HL-60 (cell line): Measurements from ENCODE around the gene SPATS2.

Experiments
- DNase-seq, 2 experiments: peaks; one replicate each; pipeline ENCODE4 v3.0.0-alpha.2; 2010 to 2020; ENCODE audit warnings: low read depth in 1 of 2, low spot score in 1 of 2
- H3K27ac ChIP-seq: fragments of 250-450 bp; sonication (Bioruptor Pico); replicated peaks from 2 replicates; pipeline ENCODE4 v1.5.1; 2020; ENCODE audit warnings: mild to moderate bottlenecking, moderate library complexity
- H3K27me3 ChIP-seq: fragments of 250-450 bp; sonication (Bioruptor Pico); 2 replicates; pipeline ENCODE4 v1.5.1; 2021; ENCODE audit warnings: mild to moderate bottlenecking, moderate library complexity; ENCODE audit not compliant: insufficient read depth, poor library complexity, severe bottlenecking
- H3K4me3 ChIP-seq: replicated peaks from 2 replicates; pipeline ENCODE4 v1.5.1; 2011; ENCODE audit warnings: mild to moderate bottlenecking, control low read depth, low read length; ENCODE audit not compliant: insufficient read depth
- GABPA ChIP-seq: IDR thresholded peaks from 2 replicates; pipeline ENCODE4 v1.6.1; 2012; ENCODE audit warnings: low read depth
- POLR2AphosphoS5 ChIP-seq: IDR thresholded peaks from 2 replicates; pipeline ENCODE4 v1.6.1; 2012; ENCODE audit warnings: low read depth
- SPI1 ChIP-seq: IDR thresholded peaks from 2 replicates; pipeline ENCODE4 v1.6.1; 2012; ENCODE audit warnings: low read depth, mild to moderate bottlenecking, borderline replicate concordance
- TF ChIP-seq, protein P1 (sequence below): IDR thresholded peaks from one replicate; pipeline ENCODE4 v1.5.1; 2011; ENCODE audit warnings: low read length, control low read depth, inconsistent platforms; ENCODE audit not compliant: insufficient read depth
- TF ChIP-seq, protein P2 (sequence below): IDR thresholded peaks from 2 replicates; pipeline ENCODE4 v1.6.1; 2012; ENCODE audit warnings: low read depth; ENCODE audit not compliant: insufficient replicate concordance

SPATS2 gene

DNA sequence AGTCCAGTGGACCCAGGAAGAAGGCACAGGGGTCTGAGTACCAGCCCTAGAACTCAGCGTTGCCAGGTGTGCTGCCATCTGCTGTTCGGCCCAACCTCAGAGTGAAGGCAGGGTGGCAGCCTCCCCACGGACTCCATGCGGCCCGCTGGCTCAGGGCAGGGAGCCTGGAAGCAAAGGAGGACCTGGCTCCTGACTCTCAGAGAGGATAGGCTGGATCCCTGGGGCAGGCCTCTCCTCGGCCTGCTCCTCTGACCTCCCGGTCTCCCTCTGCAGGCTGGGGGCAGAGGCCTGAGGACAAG, 190.6 kb downstream of the SPATS2 start:
- TF ChIP-seq GABPA (no peak), SPI1 (no peak), POLR2AphosphoS5 (no peak)
- TF ChIP-seq, protein P1, sequence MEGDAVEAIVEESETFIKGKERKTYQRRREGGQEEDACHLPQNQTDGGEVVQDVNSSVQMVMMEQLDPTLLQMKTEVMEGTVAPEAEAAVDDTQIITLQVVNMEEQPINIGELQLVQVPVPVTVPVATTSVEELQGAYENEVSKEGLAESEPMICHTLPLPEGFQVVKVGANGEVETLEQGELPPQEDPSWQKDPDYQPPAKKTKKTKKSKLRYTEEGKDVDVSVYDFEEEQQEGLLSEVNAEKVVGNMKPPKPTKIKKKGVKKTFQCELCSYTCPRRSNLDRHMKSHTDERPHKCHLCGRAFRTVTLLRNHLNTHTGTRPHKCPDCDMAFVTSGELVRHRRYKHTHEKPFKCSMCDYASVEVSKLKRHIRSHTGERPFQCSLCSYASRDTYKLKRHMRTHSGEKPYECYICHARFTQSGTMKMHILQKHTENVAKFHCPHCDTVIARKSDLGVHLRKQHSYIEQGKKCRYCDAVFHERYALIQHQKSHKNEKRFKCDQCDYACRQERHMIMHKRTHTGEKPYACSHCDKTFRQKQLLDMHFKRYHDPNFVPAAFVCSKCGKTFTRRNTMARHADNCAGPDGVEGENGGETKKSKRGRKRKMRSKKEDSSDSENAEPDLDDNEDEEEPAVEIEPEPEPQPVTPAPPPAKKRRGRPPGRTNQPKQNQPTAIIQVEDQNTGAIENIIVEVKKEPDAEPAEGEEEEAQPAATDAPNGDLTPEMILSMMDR = no peak
- TF ChIP-seq, protein P2, sequence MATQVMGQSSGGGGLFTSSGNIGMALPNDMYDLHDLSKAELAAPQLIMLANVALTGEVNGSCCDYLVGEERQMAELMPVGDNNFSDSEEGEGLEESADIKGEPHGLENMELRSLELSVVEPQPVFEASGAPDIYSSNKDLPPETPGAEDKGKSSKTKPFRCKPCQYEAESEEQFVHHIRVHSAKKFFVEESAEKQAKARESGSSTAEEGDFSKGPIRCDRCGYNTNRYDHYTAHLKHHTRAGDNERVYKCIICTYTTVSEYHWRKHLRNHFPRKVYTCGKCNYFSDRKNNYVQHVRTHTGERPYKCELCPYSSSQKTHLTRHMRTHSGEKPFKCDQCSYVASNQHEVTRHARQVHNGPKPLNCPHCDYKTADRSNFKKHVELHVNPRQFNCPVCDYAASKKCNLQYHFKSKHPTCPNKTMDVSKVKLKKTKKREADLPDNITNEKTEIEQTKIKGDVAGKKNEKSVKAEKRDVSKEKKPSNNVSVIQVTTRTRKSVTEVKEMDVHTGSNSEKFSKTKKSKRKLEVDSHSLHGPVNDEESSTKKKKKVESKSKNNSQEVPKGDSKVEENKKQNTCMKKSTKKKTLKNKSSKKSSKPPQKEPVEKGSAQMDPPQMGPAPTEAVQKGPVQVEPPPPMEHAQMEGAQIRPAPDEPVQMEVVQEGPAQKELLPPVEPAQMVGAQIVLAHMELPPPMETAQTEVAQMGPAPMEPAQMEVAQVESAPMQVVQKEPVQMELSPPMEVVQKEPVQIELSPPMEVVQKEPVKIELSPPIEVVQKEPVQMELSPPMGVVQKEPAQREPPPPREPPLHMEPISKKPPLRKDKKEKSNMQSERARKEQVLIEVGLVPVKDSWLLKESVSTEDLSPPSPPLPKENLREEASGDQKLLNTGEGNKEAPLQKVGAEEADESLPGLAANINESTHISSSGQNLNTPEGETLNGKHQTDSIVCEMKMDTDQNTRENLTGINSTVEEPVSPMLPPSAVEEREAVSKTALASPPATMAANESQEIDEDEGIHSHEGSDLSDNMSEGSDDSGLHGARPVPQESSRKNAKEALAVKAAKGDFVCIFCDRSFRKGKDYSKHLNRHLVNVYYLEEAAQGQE = no peak
- H3K4me3 ChIP-seq = no peak overlapping the region
- no peaks in the 10 kb centered on the region for H3K27me3 ChIP-seq
- DNase-seq = no peak
- no peak overlapping the region for H3K27ac ChIP-seq

DNA sequence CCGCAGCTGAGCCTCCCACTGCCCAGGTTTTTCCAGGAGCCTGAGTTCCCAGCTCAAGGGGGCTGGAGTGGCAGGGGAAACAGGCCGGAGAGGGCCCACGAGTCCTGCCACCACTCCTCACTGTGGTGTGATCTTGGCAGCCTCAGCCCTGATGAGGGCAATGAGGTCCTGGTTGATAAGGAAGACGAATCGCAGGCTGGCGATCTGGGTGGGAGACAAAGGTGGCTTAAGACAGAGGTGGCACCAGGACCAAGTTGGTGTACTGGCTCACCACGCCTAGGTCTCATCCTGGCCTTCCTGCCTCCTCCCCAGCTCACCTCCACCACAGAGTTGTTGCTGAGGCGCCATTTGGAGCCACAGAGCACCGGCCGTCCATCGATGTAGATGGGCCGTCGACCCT, 191.3 kb downstream of the SPATS2 start:
- Histone ChIP-seq H3K4me3 (no peak overlapping the region), H3K27me3 (no peaks in the 10 kb centered on the region), H3K27ac (no peak overlapping the region)
- no peak for DNase-seq
- TF ChIP-seq, protein P1 = no peak
- no peak for TF ChIP-seq SPI1
- TF ChIP-seq GABPA = no peak
- TF ChIP-seq, protein P2 = no peak
- TF ChIP-seq POLR2AphosphoS5 = no peak

DNA sequence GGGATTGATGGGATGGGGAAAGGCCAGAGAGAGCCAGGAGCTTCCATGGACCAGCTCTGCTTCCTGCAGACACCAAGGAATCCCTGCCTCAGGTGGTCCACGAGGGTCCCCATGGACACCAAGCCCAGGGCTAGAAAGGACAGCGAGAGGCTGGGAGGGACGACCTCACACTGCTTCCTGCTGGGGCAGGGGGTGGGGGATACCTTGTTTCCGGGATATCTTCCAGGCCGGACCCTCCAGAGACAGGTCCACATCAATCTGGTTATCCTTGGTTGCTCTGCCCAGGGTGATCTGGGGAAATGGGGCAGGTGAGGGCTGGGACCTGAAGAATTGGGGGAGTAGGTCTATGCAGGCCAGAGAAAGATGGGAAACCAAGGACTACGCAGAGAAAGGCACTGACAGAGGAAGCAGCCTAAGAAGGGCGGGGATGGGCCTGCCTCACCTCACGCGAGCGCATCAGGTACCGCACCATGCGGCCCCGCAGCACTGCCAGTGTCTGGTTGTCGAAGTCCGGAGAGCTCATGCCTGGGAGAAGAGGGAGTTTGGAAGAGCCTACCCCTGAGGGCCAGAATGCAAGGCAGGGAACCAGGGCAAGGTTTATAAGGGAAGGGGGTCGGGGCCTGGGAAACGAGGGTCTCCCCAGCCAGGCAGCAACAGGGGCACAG, 191.9 kb downstream of the SPATS2 start:
- no peak for DNase-seq
- no peak overlapping the region for H3K27ac ChIP-seq
- TF ChIP-seq SPI1 (no peak), GABPA (no peak), POLR2AphosphoS5 (no peak)
- TF ChIP-seq, protein P1 = no peak
- TF ChIP-seq, protein P2 = no peak

More for the DNA sequence above, 191.9 kb downstream of the SPATS2 start:
- Histone ChIP-seq H3K4me3 (no peak overlapping the region), H3K27me3 (no peaks in the 10 kb centered on the region)
